Measurements from ENCODE around the gene PLK2.
A peak's percentile ranks its signal among the peaks of the same experiment; 100 is the strongest.

PLK2 gene

GRCh38 chr5:58460002-58460731 is at the start of gene PLK2:
Gene PLK2, minus strand, starts transcription at chr5:58460086. Its CDS starts 127 bp downstream, at chr5:58459959.
- H3K4me3 ChIP-seq (ENCODE audit: low read depth, low read length): peak within 1 kb of the TSS; percentile 83

DNA sequence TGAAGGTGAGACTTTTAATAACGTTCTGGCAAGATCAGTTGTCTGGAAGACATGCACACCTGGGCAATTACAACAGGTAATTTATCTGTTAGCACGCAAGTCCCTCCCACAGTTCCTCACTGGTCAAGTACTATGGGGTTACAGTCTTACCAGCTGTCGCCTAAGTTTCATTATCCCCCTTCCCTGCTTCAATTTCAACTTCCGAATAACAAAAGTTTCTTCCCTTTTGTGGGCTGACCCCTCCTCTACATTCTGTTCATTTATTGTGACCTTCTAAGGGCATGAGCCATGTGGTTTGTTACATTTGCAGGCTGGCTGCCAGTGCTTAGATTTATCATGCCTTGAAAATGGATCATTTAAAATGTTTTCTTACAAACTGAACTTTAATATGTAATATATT is 47.8 kb upstream of the PLK2 start:
- H3K4me3 ChIP-seq (ENCODE audit: low read depth, low read length): no peak overlapping the region

- H3K4me3 ChIP-seq (ENCODE audit: low read depth, low read length): no peak overlapping the region
Measured at GRCh38 chr5:58505971-58506640, 46.2 kb upstream of the PLK2 start.

- no peak overlapping the region for H3K4me3 ChIP-seq (ENCODE audit: low read depth, low read length)
Measured at GRCh38 chr5:58505502-58505901, 45.6 kb upstream of the PLK2 start.

- no peak overlapping the region for H3K4me3 ChIP-seq (ENCODE audit: low read depth, low read length)
Measured at GRCh38 chr5:58504766-58505165, 44.9 kb upstream of the PLK2 start.

DNA sequence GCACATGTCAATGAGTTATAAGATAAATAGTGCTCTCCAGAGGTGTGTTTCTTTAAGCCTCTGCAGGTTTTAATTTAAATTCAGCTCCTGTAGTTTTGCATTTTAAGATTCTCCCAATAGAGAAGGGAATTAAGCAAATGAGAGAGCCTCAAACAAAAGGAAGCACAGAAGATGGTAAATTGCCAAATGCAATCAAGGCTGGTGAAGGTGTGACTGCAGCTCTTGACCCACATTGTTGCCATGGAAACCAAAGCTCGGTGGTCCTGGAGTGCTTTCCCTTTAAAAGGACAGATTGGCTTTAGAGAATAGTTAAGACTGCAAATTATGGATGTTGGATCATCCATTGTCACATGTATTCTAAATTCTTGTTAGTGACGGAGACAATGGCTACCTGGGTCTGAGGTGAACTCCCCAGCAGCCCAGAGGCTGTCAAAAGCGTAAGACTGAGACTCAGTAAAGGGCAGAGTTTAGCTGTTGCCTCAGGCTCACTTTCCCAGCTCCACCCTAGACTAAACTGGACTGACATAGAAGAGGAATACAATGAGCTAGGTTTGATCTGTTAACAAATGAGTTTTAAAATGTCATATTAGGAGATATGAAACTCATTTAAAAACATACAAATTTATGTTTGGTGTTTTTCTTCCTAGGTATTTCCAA is 43.6 kb upstream of the PLK2 start:
- H3K4me3 ChIP-seq (ENCODE audit: low read depth, low read length): no peak overlapping the region

DNA sequence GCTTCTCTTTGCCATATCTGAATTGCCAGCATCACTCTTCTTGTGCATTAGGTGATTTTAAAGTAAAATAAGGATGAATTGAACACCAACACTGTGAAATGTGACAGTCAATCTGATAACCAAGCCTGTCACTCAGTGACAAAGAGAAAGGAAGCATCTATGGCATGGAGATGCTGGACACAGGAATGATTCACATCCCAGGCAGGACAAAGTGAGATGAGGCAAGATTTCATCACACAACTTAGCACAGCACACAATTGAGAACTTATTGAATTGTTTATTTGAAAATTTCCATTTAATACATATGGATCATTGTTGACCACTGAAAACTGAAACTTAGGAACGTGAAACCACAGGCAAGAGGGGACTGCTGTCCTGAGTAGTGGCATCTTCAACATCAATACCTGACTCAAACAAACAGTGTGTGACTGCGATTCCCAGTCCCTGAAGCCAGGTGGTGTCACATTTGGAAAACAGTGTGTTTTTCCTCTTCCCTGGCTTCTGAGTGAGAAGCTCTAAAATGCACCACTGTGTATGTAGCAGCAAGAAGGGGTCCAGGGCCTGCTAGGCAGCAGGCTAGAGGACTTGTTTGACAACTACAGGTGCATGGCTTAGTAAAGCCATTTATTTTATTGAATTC is 42.0 kb upstream of the PLK2 start:
- no peak overlapping the region for H3K4me3 ChIP-seq (ENCODE audit: low read depth, low read length)

DNA sequence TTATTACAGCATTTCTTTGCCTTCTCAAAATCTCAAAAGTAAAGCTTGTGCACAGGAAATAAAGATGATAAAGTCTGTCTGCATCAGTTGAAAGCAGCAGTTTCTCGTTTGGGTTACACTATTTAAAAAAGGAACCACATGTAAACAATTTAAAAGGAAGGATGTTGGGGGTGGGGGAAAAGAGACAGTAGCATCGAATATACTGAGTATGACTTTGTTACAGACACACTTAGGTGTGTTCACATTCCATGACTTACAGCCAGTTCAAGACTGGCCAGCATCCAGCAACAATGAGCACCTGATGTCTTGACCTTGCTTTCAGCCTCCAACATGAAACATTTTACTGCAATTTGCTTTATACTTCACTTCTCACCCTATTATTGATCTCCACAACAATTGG is 40.1 kb upstream of the PLK2 start:
- H3K4me3 ChIP-seq (ENCODE audit: low read depth, low read length): no peak overlapping the region

- no peak overlapping the region for H3K4me3 ChIP-seq (ENCODE audit: low read depth, low read length)
Measured at GRCh38 chr5:58499231-58499630, 39.3 kb upstream of the PLK2 start.

DNA sequence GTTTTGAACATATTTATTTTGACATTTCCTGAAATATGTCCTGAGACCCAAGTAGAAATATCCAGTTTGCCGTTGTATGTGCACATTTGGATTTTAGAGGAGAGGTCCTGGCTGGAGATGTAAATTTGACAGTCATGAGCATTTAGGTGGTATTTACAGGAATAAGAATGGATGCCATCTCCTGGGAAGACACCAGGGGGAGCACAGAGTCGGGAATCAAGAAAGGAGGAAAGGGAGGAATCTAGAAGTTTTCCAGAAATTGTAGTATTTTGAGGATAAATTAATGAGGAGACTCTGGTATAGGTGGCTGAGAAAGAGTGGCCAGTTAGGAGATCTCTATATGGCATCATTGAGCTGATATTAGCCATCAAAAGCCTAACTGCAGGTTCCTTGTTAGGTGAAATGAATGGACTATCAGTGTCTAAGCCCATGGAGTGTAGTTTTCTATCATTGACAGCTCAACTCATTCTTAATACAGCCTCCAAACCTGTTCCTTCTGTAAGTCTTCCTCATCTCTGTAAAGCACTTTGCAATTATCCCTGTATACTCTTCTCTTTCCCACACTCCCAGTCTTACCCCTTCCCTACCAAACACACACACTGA is 38.6 kb upstream of the PLK2 start:
- H3K4me3 ChIP-seq (ENCODE audit: low read depth, low read length): no peak overlapping the region

- no peak overlapping the region for H3K4me3 ChIP-seq (ENCODE audit: low read depth, low read length)
Measured at GRCh38 chr5:58497921-58498320, 38.0 kb upstream of the PLK2 start.

GRCh38 chr5:58497386-58497785 is 37.5 kb upstream of the PLK2 start:
- H3K4me3 ChIP-seq (ENCODE audit: low read depth, low read length): no peak overlapping the region

DNA sequence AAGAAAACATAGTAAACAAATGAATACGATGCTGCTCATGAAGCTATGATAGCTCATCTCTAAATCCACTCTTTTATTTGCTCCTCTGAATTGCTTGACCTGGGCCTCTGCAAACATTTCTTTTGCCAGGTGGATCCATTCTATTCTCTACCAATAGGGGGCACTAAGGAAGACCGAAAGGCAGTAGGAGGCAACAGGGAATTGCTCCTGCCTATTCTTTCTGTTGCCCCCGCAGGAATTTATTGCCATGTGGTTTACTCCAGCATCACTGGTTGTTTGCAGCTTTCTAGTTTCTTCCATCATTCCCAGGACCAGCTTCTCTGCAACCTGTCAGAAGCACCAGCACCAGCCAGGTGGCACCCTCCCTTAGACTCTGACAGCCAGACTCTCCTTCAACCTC is 36.6 kb upstream of the PLK2 start:
- no peak overlapping the region for H3K4me3 ChIP-seq (ENCODE audit: low read depth, low read length)

GRCh38 chr5:58493141-58493540 is 33.3 kb upstream of the PLK2 start:
- no peak overlapping the region for H3K4me3 ChIP-seq (ENCODE audit: low read depth, low read length)

DNA sequence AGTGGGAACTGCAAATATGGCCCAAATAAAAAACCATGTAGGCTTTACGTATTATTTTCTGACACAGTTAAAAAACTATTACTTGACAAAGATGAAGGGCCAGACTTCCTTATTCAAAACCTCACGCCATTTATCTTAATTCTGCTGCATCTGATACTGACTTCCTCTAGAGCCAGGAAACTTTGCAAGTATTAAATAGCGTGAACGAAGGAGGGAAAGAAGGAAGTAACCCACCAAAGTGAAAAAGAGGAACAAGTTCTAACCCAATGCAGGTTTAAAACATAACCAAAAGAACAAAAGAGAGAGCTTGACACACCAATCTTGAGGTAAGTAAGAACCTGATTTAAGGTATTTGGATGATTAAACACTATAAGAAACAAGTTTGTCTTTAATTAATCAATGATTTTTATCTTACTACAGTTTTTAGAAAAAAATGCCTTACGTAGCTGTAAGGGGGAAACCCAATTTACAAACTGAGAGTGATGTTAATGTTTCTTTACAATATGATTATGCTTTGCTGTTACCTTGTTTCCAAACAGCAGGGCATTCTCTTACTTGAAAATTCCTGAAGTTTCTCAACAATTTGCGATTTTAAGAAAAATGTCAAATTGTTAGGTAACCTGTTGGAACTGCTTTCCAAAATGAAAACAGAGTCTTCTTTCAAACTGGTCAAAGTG is 31.5 kb upstream of the PLK2 start, which contains the start of gene GAPT:
TSS of gene GAPT (plus strand) at position 220 of the 677 bp plus-strand sequence. CDS start 3,102 bp downstream, outside the sequence.
- H3K4me3 ChIP-seq (ENCODE audit: low read depth, low read length): no peak within 1 kb of the TSS

GRCh38 chr5:58490402-58491050 is 30.6 kb upstream of the PLK2 start:
- H3K4me3 ChIP-seq (ENCODE audit: low read depth, low read length): no peak overlapping the region

DNA sequence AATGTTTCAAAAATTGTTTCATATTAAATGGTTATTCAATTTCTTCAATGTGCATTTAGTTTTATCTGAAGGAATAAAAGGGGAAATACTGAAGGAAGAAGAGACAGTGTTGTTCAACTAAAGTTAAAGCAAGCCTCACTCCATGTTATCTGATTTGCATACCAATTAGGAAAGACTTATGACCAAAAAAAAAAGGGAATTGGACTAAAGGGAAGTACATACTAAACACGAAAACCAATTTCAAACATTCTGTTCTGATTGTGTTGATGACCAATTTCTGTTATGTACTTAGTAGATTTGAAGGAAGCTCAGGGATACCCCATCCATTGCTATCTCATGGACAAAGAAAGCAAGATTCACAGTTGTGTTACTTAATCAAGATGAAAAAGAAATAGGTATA is 26.4 kb upstream of the PLK2 start:
- no peak overlapping the region for H3K4me3 ChIP-seq (ENCODE audit: low read depth, low read length)

GRCh38 chr5:58484505-58484904 is 24.6 kb upstream of the PLK2 start:
- no peak overlapping the region for H3K4me3 ChIP-seq (ENCODE audit: low read depth, low read length)

DNA sequence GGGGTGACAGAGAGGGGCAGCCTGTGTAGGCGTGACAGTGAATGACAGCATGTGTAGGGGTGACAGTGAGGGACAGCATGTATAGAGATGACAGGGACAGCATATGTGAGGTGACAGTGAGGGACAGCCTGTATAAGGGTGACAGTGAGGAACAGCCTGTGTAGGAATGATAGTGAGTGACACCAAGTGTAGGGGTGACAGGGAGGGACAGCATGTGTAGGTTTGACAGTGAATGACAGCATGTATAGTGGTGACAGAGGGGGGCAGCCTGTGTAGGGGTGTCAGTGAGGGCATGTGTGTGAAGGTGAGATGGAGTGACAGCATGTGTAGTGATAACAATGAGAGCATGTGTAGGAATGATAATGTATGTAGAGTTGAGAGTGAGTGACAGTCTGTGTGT is 22.6 kb upstream of the PLK2 start:
- no peak overlapping the region for H3K4me3 ChIP-seq (ENCODE audit: low read depth, low read length)

- H3K4me3 ChIP-seq (ENCODE audit: low read depth, low read length): no peak overlapping the region
Measured at GRCh38 chr5:58481828-58482227, 21.9 kb upstream of the PLK2 start.
